K562 (cell line): Measurements from ENCODE around the gene RNF223. TPM values are rescaled to one million over a fixed set of nuclear protein-coding genes. Genes with fewer than 3 reads are reported as not detected.
A peak's percentile ranks its signal among the peaks of the same experiment; 100 is the strongest.

Experiments used
- CREB1 ChIP-seq, 2 experiments: sonication (generic) in 1 of 2; formaldehyde crosslinking in 1 of 2; IDR thresholded peaks; 2 replicates each; pipeline versions ENCODE4 v1.6.1 to v1.8.0; 2012 to 2022; ENCODE audit warnings: inconsistent platforms in 1 of 2, mild to moderate bottlenecking in 1 of 2, missing genetic modification reagents in 1 of 2, moderate library complexity in 1 of 2
- E2F5 ChIP-seq: sonication (generic); formaldehyde crosslinking; IDR thresholded peaks from 2 replicates; pipeline ENCODE4 v1.8.0; 2022; ENCODE audit warnings: mild to moderate bottlenecking, missing genetic modification reagents
- EGR1 ChIP-seq: fragments of 450-650 bp; conservative IDR thresholded peaks from 2 replicates; pipeline ENCODE4 v1.6.1; 2017; ENCODE audit warnings: mild to moderate bottlenecking
- EP400 ChIP-seq: fragments of 450-650 bp; IDR thresholded peaks from 2 replicates; pipeline ENCODE4 v1.6.1; 2017; ENCODE audit warnings: antibody characterized with exemption, mild to moderate bottlenecking, moderate library complexity
- FUS ChIP-seq: fragments of 200-400 bp; formaldehyde crosslinking; optimal IDR thresholded peaks from 2 replicates; pipeline ENCODE3; 2017; ENCODE audit warnings: low read depth, low read length
- HDAC3 ChIP-seq: fragments of 450-650 bp; IDR thresholded peaks from 2 replicates; pipeline ENCODE4 v1.6.1; 2018; ENCODE audit warnings: borderline replicate concordance, mild to moderate bottlenecking, moderate library complexity; ENCODE audit not compliant: partially characterized antibody
- KLF6 ChIP-seq: fragments of 250-450 bp; sonication (Bioruptor Pico); IDR thresholded peaks from 2 replicates; pipeline ENCODE4 v1.4.0; 2020; ENCODE audit warnings: mild to moderate bottlenecking, moderate library complexity, borderline replicate concordance
- MCM3 ChIP-seq: fragments of 450-650 bp; IDR thresholded peaks from 2 replicates; pipeline ENCODE4 v1.6.1; 2016
- POLR2A ChIP-seq: fragments of 450-650 bp; conservative IDR thresholded peaks from 2 replicates; pipeline ENCODE4 v1.6.1; 2016
- PTRF ChIP-seq: fragments of 450-650 bp; IDR thresholded peaks from 2 replicates; pipeline ENCODE4 v1.6.1; 2016; ENCODE audit warnings: mild to moderate bottlenecking, missing genetic modification characterization, missing compliant biosample characterization
- SNIP1 ChIP-seq: fragments of 450-650 bp; IDR thresholded peaks from 2 replicates; pipeline ENCODE4 v1.7.1; 2017; ENCODE audit warnings: low read depth, mild to moderate bottlenecking
- SREBF1 ChIP-seq: fragments of 150-350 bp; IDR thresholded peaks from 2 replicates; pipeline ENCODE4 v1.6.1; 2014; ENCODE audit warnings: antibody characterized with exemption, low read depth, low read length, borderline replicate concordance
- TEAD1 ChIP-seq, 2 experiments: fragments of 450-650 bp in 1 of 2; sonication (generic) in 1 of 2; formaldehyde crosslinking; IDR thresholded peaks; 2 replicates each; pipeline versions ENCODE4 v1.4.0 to v1.8.0; 2020 to 2022; ENCODE audit warnings: mild to moderate bottlenecking in 2 of 2, missing genetic modification reagents in 1 of 2
- ZNF589 ChIP-seq: fragments of 200-800 bp; sonication (Bioruptor generic); IDR thresholded peaks from 2 replicates; pipeline ENCODE4 v1.6.1; 2016; ENCODE audit warnings: low read depth, missing genetic modification characterization, missing compliant biosample characterization
- ZNF644 ChIP-seq: fragments of 200-800 bp; sonication (Bioruptor generic); IDR thresholded peaks from 2 replicates; pipeline ENCODE4 v1.6.1; 2016; ENCODE audit warnings: low read depth, missing genetic modification characterization, missing compliant biosample characterization
- ZNF780A ChIP-seq: fragments of 250-450 bp; sonication (Bioruptor Pico); IDR thresholded peaks from 2 replicates; pipeline ENCODE4 v1.5.0; 2021; ENCODE audit warnings: mild to moderate bottlenecking
- polyA plus RNA-seq, 8 experiments: library from polyadenylated mRNA; depleted of rRNA in 4 of 8; stranded (reverse) in 5 of 8; unstranded in 3 of 8; fragments of >200 nt; fragmentation: Nextera tagmentation in 2 of 8; fragmentation: Illumina TruSeq in 1 of 8; extraction: Ambion mirVana in 2 of 8; extraction: Trizol in 1 of 8; gene quantifications; 2 replicates each; pipeline versions ENCODE4 v1.2.1 to v1.2.3, GENCODE V29; 2011 to 2014; ENCODE audit warnings: inconsistent platforms in 1 of 8, missing spikeins in 1 of 8
- total RNA-seq, 7 experiments: library from RNA; depleted of rRNA in 6 of 7; stranded (reverse); fragments of >200 nt in 6 of 7; fragmentation: Illumina TruSeq in 2 of 7; extraction: Trizol in 2 of 7; gene quantifications; 2 replicates each; pipeline versions ENCODE4 v1.2.1 to v1.2.3, GENCODE V29; 2011 to 2021; ENCODE audit warnings: low replicate concordance in 1 of 7
- TF ChIP-seq, protein P1 (sequence below), 3 experiments: fragments of 200-800 bp in 1 of 3; sonication (Bioruptor generic) in 1 of 3; sonication (generic) in 1 of 3; formaldehyde crosslinking in 1 of 3; IDR thresholded peaks; 2 replicates each; pipeline versions ENCODE4 v1.6.1 to v1.8.0; 2016 to 2022; ENCODE audit warnings: mild to moderate bottlenecking in 2 of 3, missing compliant biosample characterization in 2 of 3, missing genetic modification characterization in 2 of 3, missing genetic modification reagents in 1 of 3
- TF ChIP-seq, protein P2 (sequence below), 2 experiments: fragments of 450-650 bp; IDR thresholded peaks; 2 replicates each; pipeline ENCODE4 v1.6.1; 2018; ENCODE audit warnings: mild to moderate bottlenecking in 2 of 2, low read depth in 1 of 2; ENCODE audit not compliant: partially characterized antibody in 2 of 2
- TF ChIP-seq, protein P3 (sequence below), 2 experiments: fragments of 450-650 bp; conservative IDR thresholded peaks; 2 replicates each; pipeline ENCODE4 v1.6.1; 2017; ENCODE audit warnings: mild to moderate bottlenecking in 2 of 2, moderate library complexity in 2 of 2

RNF223 gene
- total and polyA plus RNA-seq, 9 of the 15 experiments (the other 6 are each of a cell fraction or from before 2014, with no cell fraction given), result 0.04 to 0.32 TPM; not detected in 7

DNA sequence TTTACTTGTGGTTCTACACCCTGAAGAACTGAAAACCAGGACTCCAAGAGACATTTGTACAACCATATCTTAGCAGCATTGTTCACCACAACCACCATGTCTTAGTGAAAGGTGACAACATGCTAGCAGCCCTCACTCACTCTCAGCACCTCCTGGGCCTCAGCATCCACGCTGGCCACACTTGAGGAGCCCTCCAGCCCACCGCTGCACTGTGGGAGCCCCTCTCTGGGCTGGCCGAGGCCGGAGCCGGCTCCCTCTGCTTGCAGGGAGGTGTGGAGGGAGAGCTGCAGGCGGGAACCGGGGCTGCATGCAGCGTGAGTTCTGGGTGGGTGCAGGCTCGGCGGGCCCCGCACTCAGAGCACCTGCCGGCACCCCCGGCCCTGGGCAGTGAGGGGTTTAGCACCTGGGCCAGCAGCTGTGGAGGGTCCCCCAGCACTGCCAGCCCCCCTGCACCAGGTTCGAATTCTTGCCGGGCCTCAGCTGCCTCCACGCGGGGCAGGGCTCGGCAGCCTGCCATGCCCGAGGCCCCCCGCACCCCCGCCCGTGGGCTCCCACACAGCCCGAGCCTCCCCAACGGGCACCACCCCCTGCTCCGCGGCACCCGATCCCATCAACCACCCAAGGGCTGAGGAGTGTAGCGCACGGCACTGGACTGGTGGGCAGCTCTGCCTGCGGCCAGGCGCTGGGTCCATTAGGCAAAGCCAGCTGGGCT lies 32.6 kb upstream of the RNF223 start (continued):
- TF ChIP-seq, protein P1, sequence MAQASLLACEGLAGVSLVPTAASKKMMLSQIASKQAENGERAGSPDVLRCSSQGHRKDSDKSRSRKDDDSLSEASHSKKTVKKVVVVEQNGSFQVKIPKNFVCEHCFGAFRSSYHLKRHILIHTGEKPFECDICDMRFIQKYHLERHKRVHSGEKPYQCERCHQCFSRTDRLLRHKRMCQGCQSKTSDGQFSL (CRISPR knock-in tag; IDR thresholded peaks at IDR 0.05), result no peak
- TF ChIP-seq, protein P1 (tag; IDR thresholded peaks at IDR 0.05), result no peak
- no peak for TF ChIP-seq CREB1 (IDR thresholded peaks at IDR 0.05)
- TF ChIP-seq CREB1 (CRISPR knock-in tag; IDR thresholded peaks at IDR 0.05), result no peak
- 0 out of 2 replicates have a peak, but pooled peaks have one; percentile 7 for TF ChIP-seq KLF6 (CRISPR knock-in tag)
- no peak for TF ChIP-seq POLR2A
- TF ChIP-seq E2F5 (CRISPR knock-in tag), result no peak
- no peak for TF ChIP-seq SNIP1
- no peak for TF ChIP-seq ZNF780A (CRISPR knock-in tag)
- no peak for TF ChIP-seq ZNF644
- no peak for TF ChIP-seq EP400
- no peak for TF ChIP-seq PTRF (tag)
- TF ChIP-seq MCM3, result no peak
- TF ChIP-seq, protein P2, sequence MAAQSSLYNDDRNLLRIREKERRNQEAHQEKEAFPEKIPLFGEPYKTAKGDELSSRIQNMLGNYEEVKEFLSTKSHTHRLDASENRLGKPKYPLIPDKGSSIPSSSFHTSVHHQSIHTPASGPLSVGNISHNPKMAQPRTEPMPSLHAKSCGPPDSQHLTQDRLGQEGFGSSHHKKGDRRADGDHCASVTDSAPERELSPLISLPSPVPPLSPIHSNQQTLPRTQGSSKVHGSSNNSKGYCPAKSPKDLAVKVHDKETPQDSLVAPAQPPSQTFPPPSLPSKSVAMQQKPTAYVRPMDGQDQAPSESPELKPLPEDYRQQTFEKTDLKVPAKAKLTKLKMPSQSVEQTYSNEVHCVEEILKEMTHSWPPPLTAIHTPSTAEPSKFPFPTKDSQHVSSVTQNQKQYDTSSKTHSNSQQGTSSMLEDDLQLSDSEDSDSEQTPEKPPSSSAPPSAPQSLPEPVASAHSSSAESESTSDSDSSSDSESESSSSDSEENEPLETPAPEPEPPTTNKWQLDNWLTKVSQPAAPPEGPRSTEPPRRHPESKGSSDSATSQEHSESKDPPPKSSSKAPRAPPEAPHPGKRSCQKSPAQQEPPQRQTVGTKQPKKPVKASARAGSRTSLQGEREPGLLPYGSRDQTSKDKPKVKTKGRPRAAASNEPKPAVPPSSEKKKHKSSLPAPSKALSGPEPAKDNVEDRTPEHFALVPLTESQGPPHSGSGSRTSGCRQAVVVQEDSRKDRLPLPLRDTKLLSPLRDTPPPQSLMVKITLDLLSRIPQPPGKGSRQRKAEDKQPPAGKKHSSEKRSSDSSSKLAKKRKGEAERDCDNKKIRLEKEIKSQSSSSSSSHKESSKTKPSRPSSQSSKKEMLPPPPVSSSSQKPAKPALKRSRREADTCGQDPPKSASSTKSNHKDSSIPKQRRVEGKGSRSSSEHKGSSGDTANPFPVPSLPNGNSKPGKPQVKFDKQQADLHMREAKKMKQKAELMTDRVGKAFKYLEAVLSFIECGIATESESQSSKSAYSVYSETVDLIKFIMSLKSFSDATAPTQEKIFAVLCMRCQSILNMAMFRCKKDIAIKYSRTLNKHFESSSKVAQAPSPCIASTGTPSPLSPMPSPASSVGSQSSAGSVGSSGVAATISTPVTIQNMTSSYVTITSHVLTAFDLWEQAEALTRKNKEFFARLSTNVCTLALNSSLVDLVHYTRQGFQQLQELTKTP (IDR thresholded peaks at IDR 0.05; ENCODE audit: low read depth in 1 of 2, partially characterized antibody in 2 of 2), result no peak
- TF ChIP-seq EGR1, result no peak
- no peak for TF ChIP-seq HDAC3
- no peak for TF ChIP-seq TEAD1 (CRISPR knock-in tag; IDR thresholded peaks at IDR 0.05)
- no peak for TF ChIP-seq SREBF1
- TF ChIP-seq FUS, result no peak
- no peak for TF ChIP-seq ZNF589 (CRISPR knock-in tag)
- TF ChIP-seq, protein P3, sequence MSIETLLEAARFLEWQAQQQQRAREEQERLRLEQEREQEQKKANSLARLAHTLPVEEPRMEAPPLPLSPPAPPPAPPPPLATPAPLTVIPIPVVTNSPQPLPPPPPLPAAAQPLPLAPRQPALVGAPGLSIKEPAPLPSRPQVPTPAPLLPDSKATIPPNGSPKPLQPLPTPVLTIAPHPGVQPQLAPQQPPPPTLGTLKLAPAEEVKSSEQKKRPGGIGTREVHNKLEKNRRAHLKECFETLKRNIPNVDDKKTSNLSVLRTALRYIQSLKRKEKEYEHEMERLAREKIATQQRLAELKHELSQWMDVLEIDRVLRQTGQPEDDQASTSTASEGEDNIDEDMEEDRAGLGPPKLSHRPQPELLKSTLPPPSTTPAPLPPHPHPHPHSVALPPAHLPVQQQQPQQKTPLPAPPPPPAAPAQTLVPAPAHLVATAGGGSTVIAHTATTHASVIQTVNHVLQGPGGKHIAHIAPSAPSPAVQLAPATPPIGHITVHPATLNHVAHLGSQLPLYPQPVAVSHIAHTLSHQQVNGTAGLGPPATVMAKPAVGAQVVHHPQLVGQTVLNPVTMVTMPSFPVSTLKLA (conservative IDR thresholded peaks at IDR 0.05), result no peak
- TF ChIP-seq, all 486 proteins: peak for 7
